ENCODE measurements around the gene ERO1B. TPM values are rescaled to one million over a fixed set of nuclear protein-coding genes. Genes with fewer than 3 reads are reported as not detected.

Gene ERO1B
- polyA plus RNA-seq, 1 of the 3 experiments (the other 2 are of a cell fraction): 0.79 TPM

DNA sequence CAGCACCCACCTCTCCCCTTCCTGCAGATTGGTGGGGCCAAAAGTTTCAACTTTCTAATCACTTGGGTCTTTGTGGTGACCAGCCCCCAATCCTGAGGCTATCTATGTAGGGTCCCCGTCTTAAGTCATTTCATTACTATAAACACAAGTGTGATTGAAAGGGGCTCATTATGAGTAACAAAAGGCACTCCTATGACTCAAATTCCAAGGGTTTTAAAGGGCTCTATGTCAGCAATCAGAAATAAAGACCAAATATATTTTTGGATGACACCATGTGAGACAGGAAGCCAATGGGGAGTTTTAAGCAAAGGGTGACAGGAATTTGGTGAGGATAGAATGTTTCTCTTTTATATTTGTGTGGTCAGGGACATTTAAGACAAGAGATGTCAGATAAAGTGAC lies 6.2 kb downstream of the ERO1B start:
- H3F3A ChIP-seq (replicated peaks; ENCODE audit: insufficient read depth): no peaks in the 10 kb centered on the region
- TF ChIP-seq RFX5 (IDR thresholded peaks at IDR 0.05; ENCODE audit: low read length) (no peak), EZH2phosphoT487 (IDR thresholded peaks at IDR 0.05; ENCODE audit: borderline replicate concordance, low read depth) (no peak), EP300 (IDR thresholded peaks at IDR 0.05; ENCODE audit: borderline replicate concordance in 1 of 2, low read depth in 1 of 2, low read length in 1 of 2) (no peak), SMC3 (IDR thresholded peaks at IDR 0.05; ENCODE audit: low read depth, low read length) (no peak), RCOR1 (IDR thresholded peaks at IDR 0.05; ENCODE audit: low read length) (no peak), FOSL2 (IDR thresholded peaks at IDR 0.05; ENCODE audit: borderline replicate concordance, low read depth) (no peak), TCF12 (IDR thresholded peaks at IDR 0.05) (no peak), NFIC (IDR thresholded peaks at IDR 0.05; ENCODE audit: borderline replicate concordance) (no peak)
- TF ChIP-seq, protein P1, sequence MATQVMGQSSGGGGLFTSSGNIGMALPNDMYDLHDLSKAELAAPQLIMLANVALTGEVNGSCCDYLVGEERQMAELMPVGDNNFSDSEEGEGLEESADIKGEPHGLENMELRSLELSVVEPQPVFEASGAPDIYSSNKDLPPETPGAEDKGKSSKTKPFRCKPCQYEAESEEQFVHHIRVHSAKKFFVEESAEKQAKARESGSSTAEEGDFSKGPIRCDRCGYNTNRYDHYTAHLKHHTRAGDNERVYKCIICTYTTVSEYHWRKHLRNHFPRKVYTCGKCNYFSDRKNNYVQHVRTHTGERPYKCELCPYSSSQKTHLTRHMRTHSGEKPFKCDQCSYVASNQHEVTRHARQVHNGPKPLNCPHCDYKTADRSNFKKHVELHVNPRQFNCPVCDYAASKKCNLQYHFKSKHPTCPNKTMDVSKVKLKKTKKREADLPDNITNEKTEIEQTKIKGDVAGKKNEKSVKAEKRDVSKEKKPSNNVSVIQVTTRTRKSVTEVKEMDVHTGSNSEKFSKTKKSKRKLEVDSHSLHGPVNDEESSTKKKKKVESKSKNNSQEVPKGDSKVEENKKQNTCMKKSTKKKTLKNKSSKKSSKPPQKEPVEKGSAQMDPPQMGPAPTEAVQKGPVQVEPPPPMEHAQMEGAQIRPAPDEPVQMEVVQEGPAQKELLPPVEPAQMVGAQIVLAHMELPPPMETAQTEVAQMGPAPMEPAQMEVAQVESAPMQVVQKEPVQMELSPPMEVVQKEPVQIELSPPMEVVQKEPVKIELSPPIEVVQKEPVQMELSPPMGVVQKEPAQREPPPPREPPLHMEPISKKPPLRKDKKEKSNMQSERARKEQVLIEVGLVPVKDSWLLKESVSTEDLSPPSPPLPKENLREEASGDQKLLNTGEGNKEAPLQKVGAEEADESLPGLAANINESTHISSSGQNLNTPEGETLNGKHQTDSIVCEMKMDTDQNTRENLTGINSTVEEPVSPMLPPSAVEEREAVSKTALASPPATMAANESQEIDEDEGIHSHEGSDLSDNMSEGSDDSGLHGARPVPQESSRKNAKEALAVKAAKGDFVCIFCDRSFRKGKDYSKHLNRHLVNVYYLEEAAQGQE (IDR thresholded peaks at IDR 0.05; ENCODE audit: low read depth, low read length): no peak
- TF ChIP-seq, protein P2, sequence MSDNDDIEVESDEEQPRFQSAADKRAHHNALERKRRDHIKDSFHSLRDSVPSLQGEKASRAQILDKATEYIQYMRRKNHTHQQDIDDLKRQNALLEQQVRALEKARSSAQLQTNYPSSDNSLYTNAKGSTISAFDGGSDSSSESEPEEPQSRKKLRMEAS (IDR thresholded peaks at IDR 0.05; ENCODE audit: low read depth): no peak
- TF ChIP-seq, protein P3, sequence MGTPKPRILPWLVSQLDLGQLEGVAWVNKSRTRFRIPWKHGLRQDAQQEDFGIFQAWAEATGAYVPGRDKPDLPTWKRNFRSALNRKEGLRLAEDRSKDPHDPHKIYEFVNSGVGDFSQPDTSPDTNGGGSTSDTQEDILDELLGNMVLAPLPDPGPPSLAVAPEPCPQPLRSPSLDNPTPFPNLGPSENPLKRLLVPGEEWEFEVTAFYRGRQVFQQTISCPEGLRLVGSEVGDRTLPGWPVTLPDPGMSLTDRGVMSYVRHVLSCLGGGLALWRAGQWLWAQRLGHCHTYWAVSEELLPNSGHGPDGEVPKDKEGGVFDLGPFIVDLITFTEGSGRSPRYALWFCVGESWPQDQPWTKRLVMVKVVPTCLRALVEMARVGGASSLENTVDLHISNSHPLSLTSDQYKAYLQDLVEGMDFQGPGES (IDR thresholded peaks at IDR 0.05; ENCODE audit: low read depth, low read length): no peak
- TF ChIP-seq, protein P4, sequence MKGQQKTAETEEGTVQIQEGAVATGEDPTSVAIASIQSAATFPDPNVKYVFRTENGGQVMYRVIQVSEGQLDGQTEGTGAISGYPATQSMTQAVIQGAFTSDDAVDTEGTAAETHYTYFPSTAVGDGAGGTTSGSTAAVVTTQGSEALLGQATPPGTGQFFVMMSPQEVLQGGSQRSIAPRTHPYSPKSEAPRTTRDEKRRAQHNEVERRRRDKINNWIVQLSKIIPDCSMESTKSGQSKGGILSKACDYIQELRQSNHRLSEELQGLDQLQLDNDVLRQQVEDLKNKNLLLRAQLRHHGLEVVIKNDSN (IDR thresholded peaks at IDR 0.05; ENCODE audit: borderline replicate concordance, low read depth): no peak
- TF ChIP-seq, protein P5, sequence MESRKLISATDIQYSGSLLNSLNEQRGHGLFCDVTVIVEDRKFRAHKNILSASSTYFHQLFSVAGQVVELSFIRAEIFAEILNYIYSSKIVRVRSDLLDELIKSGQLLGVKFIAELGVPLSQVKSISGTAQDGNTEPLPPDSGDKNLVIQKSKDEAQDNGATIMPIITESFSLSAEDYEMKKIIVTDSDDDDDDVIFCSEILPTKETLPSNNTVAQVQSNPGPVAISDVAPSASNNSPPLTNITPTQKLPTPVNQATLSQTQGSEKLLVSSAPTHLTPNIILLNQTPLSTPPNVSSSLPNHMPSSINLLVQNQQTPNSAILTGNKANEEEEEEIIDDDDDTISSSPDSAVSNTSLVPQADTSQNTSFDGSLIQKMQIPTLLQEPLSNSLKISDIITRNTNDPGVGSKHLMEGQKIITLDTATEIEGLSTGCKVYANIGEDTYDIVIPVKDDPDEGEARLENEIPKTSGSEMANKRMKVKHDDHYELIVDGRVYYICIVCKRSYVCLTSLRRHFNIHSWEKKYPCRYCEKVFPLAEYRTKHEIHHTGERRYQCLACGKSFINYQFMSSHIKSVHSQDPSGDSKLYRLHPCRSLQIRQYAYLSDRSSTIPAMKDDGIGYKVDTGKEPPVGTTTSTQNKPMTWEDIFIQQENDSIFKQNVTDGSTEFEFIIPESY (IDR thresholded peaks at IDR 0.05; ENCODE audit: borderline replicate concordance, low read depth): no peak
- TF ChIP-seq, protein P6, sequence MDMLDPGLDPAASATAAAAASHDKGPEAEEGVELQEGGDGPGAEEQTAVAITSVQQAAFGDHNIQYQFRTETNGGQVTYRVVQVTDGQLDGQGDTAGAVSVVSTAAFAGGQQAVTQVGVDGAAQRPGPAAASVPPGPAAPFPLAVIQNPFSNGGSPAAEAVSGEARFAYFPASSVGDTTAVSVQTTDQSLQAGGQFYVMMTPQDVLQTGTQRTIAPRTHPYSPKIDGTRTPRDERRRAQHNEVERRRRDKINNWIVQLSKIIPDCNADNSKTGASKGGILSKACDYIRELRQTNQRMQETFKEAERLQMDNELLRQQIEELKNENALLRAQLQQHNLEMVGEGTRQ (IDR thresholded peaks at IDR 0.05; ENCODE audit: borderline replicate concordance, low read depth, low read length): no peak
- no peak overlapping the region for H2AFZ ChIP-seq (ENCODE audit: low read depth)
- H3K79me2 ChIP-seq (ENCODE audit: insufficient read depth): no peaks in the 10 kb centered on the region
- POLR2A ChIA-PET: no interaction called here
- H3K27ac ChIP-seq (ENCODE audit: low read depth in 2 of 2, low read length in 1 of 2): no peak overlapping the region
- H4K20me1 ChIP-seq (ENCODE audit: insufficient read depth): no peaks in the 10 kb centered on the region
- no peaks in the 10 kb centered on the region for H3K36me3 ChIP-seq (replicated peaks in 1 of 2; ENCODE audit: control insufficient read depth in 1 of 2, insufficient read depth in 2 of 2, low read length in 1 of 2)
- no peaks in the 10 kb centered on the region for H3K9me2 ChIP-seq
- no peak overlapping the region for H3K9ac ChIP-seq
- no peaks in the 10 kb centered on the region for H3K9me3 ChIP-seq
- no peak overlapping the region for H3K4me2 ChIP-seq
- no peaks in the 10 kb centered on the region for H3K27me3 ChIP-seq (ENCODE audit: insufficient read depth)
- 62% methylated on average over 1 of the region's 1 CpG for WGBS (ENCODE audit: low lambda C conversion rate)
- H3K4me1 ChIP-seq (ENCODE audit: control insufficient read depth in 1 of 2, insufficient read depth in 2 of 2, low read depth in 1 of 2, low read length in 1 of 2): peaks cover 0 to 1% of the 10 kb centered on the region in 2 experiments; a peak in 1 of 4 replicates
- DNase-seq: no peak
- no peak overlapping the region for H3K4me3 ChIP-seq (ENCODE audit: low read depth in 2 of 2, low read length in 1 of 2)
- CTCF ChIA-PET: no interaction called here

All from SK-N-SH (cell line).